Measurements from ENCODE around the gene UBE3D.

- TF ChIP-seq FOSL1 (IDR thresholded peaks at IDR 0.05; ENCODE audit: insufficient read depth, low read depth, low read length): no peak
- no peak for TF ChIP-seq EZH2 (IDR thresholded peaks at IDR 0.05; ENCODE audit: low read depth, low read length, severe bottlenecking)
- no peak for TF ChIP-seq SP2 (IDR thresholded peaks at IDR 0.05; ENCODE audit: low read length)
Observed at GRCh38 chr6:82908661-82909060, 157.0 kb downstream of the UBE3D start.

Data from H1 (cell line).